Measurements from ENCODE around the gene PCSK7.

DNA sequence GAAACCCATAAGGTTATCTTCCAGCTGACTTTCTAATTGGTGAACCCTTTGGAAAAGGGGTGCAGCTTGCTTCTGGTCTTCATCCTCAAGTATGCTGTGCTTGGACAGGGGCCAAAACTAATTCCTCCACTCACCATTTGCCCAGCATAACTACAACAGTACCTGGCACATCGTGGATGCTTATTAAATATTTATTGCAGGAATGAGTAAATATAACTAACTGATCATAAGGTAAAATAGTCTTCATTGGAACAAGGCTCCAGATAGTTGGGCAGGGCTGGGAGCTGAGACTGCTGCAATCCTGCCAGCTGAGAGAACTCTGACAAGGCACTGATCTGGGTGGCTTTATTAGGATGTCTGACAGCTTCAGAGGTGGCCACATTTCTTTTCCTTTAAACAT, 55.7 kb downstream of the PCSK7 start:
- TF ChIP-seq CTCF (IDR thresholded peaks at IDR 0.05) (no peak), POLR2A (IDR thresholded peaks at IDR 0.05) (no peak)

Measured in lower leg skin (tissue), 3 donors.